ENCODE results near the gene ZNF106.
A peak's percentile ranks its signal among the peaks of the same experiment; 100 is the strongest.

The ZNF106 gene

GRCh38 chr15:42404461-42405235 is 86.3 kb downstream of the ZNF106 start:
- no peak for DNase-seq

- DNase-seq, result no peak
These were observed 87.6 kb downstream of the ZNF106 start for GRCh38 chr15:42403389-42403788.

- no peak for DNase-seq
These were observed 88.3 kb downstream of the ZNF106 start for GRCh38 chr15:42402455-42403205.

- no peak for DNase-seq
These were observed 89.1 kb downstream of the ZNF106 start for GRCh38 chr15:42401544-42402454.

- no peak for DNase-seq
These were observed 95.1 kb downstream of the ZNF106 start for GRCh38 chr15:42395838-42396237.

- DNase-seq, result no peak
These were observed 96.8 kb downstream of the ZNF106 start for GRCh38 chr15:42394106-42394505.

- no peak for DNase-seq
These were observed 98.5 kb downstream of the ZNF106 start for GRCh38 chr15:42392309-42393024.

- DNase-seq, result no peak
These were observed 103.3 kb downstream of the ZNF106 start for GRCh38 chr15:42387603-42388002.

- no peak for DNase-seq
These were observed 104.8 kb downstream of the ZNF106 start for GRCh38 chr15:42385980-42386700.

GRCh38 chr15:42385206-42385979 is 105.5 kb downstream of the ZNF106 start:
- DNase-seq, result peak in 1 of 5 donors; percentile 41

GRCh38 chr15:42384597-42384996 is 106.3 kb downstream of the ZNF106 start:
- DNase-seq, result no peak

GRCh38 chr15:42378011-42378410 is 112.9 kb downstream of the ZNF106 start:
- DNase-seq, result no peak

GRCh38 chr15:42375941-42376340 is 115.0 kb downstream of the ZNF106 start:
- no peak for DNase-seq

- DNase-seq, result no peak
These were observed 115.7 kb downstream of the ZNF106 start for GRCh38 chr15:42375252-42375651.

GRCh38 chr15:42374810-42375209 is 116.1 kb downstream of the ZNF106 start:
- no peak for DNase-seq

- DNase-seq, result no peak
These were observed 117.0 kb downstream of the ZNF106 start for GRCh38 chr15:42373936-42374335.

GRCh38 chr15:42373274-42373673 is 117.7 kb downstream of the ZNF106 start:
- no peak for DNase-seq

- DNase-seq, result peak in 1 of 5 donors; percentile 8
These were observed 119.8 kb downstream of the ZNF106 start for GRCh38 chr15:42371096-42371495.

- DNase-seq, result no peak
These were observed 122.8 kb downstream of the ZNF106 start for GRCh38 chr15:42368096-42368495.

GRCh38 chr15:42367041-42367440 is 123.9 kb downstream of the ZNF106 start:
- no peak for DNase-seq

Measured in T-helper 1 cell (primary cell).